ENCODE measurements around the gene SSUH2.
"Not testable (repeated sequence)": the region's sequence is repeated elsewhere in the genome, so short reads cannot be mapped to it uniquely, and the experiment has no call there.

The SSUH2 gene

DNA sequence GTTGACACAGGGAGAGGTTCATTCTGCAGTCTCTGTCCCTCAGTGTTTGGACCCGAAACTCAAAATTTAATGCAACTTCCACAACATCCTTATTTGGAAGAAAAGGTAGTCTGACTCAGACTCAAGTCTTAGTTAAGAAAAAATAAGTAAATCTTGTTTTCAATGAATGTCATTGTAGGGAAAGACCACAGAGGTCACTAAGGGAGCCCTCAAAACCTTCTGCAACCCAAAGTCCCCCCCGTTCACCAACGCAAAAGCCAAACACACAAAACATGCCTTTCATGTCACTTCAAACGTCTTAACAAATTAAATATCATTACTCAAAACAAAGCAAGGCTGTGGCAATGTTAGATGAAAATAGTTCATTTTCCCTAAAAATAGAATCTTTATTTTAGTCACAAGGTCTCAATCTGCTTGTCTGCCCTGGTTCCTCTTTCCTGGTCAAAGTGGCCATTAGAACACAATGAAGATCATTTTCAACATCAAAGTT, 20.9 kb upstream of the SSUH2 start:
- H3K4me3 Mint-ChIP-seq = no peak overlapping the region
- no peak for DNase-seq
- peaks cover 29% of the 10 kb centered on the region for H3K27me3 Mint-ChIP-seq
- H3K9me3 Mint-ChIP-seq = no peaks in the 10 kb centered on the region
- H3K4me1 Mint-ChIP-seq = no peaks in the 10 kb centered on the region
- H3K27ac Mint-ChIP-seq = no peak overlapping the region
- no peak for ATAC-seq

DNA sequence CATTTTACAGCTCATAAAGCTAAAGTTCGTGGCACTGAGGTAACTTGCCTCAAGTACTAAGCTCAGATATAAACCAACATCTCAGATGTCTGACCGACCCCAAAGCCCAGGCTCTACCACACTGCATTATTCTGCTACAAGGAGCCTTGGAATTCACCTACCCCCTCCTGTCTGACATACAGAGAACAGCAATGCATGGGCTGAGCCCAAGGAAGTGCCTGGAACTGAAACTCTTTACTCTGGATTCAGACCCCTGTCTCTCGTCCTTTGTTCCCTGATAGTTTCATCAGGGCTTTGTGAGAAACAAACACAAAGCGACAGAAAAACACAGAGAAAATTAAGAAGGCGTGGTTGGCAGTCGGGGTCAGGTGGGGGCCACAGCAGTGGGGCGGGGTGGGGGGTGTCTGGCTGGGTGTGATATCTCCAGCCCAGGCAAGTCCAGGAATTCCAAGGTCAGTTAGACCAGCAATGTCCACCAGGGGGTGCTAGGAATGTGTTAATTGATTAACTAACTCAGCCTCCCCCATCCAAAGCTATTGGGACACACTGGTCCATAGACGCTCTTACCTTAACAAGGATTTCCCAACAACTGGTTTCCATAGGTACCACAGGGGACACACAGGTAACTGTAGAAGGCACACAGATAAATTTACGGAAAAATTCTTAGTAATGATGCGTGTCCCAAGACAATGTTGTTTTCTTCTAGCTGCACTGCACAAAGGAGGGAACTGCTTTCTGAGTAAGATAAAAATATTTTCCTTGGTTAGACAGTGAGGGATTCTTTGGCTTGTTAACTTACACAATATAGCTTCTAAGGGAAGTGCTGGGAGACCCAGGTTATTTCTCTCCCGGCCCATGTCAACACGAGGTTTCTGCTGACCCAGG, 18.8 kb upstream of the SSUH2 start:
- ATAC-seq = no peak
- Mint-ChIP-seq H3K4me1 (no peaks in the 10 kb centered on the region), H3K27ac (no peak overlapping the region)

DNA sequence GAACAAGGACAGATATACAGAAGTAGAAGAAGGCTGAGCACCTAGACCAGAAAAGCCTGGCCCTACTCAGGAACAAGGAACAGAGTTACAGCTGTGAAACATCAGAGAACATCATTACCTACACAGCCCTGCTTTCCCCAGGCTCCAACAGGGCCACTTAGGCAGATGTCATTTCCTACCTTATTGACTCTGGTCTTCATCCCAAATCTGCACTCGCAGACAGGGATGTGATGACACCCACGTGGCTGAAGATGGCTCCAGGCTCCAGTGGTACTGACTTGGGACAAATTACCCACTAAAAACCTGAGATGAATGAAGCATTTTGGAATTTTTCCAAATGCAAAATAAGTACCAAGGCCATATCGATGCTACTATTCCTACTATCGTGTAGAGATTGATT, 18.0 kb upstream of the SSUH2 start:
- Mint-ChIP-seq H3K27me3 (peaks cover 42% of the 10 kb centered on the region), H3K4me1 (no peaks in the 10 kb centered on the region), H3K4me3 (no peak overlapping the region), H3K9me3 (no peaks in the 10 kb centered on the region), H3K27ac (no peak overlapping the region)
- ATAC-seq (no peak), DNase-seq (no peak)

More for the DNA sequence above, 18.8 kb upstream of the SSUH2 start:
- Mint-ChIP-seq H3K9me3 (no peaks in the 10 kb centered on the region), H3K4me3 (no peak overlapping the region), H3K27me3 (peaks cover 42% of the 10 kb centered on the region)
- DNase-seq = peak; percentile 11 to 31

DNA sequence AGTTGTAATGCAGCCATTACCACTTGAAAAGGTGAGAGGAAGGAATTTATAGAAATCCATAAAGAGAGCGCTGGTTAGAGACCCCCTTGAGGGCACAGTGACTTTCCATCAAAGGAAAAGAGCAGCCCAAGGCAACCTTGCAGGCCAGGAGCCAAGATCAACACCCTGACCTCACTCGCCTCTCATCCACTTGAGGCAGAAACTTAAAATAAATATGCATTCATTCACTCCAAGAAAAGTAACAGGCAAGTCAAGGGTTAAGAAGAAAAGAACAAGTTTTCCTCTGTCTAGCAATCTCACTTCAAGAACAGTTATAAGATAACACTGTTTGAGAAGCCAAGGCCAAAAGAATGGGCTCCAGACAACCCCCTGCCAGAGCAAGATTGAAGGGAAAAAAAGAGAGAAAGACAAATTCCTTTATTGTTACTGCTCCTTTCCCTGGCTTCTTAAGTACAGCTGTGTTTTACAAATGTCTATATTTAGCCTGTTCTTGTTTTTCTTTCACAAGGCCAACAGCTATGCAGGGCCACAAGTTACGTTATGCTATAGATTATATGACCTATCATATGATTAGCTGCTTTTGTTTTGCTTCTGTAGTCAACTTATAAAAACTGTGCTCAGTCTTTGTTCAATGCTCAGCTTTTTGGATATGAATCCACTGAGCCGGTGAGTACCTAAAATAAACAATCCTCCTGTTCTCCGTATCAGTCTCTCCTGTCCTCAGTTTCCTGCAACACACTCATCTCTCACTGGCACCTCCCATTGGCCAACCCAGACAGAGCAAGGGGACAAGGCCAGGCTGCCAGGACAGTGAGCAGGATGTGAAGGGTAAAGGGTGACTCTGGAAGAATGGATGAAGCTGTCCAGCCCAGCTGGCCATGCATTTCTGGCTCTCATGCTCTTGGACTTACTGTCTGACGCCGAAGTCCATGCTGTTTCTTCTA, 15.8 kb upstream of the SSUH2 start:
- no peaks in the 10 kb centered on the region for H3K4me1 Mint-ChIP-seq
- H3K9me3 Mint-ChIP-seq = no peaks in the 10 kb centered on the region
- H3K27ac Mint-ChIP-seq = no peak overlapping the region
- ATAC-seq = no peak
- H3K27me3 Mint-ChIP-seq = peaks cover 49% of the 10 kb centered on the region
- no peak overlapping the region for H3K4me3 Mint-ChIP-seq
- no peak for DNase-seq

DNA sequence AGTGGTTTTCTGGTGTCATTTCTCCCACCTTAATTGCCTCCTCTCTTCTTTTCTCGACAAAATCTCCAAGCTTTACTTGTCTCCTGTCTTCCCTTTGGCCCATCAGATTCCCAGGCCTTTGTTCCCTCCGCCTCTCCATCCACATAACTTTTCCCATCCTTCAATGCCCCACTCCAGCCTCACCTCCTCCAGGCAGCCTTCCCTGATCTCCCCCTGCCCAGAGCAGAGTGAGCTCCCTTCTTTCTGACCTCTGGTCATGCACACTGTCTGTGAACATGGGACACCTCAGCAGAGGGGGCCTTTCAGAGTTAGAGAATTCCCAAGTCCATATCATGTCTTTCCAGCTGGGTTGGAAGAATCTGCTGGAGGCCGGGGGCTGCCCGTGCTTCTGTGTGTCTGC, 14.6 kb upstream of the SSUH2 start:
- H3K9me3 Mint-ChIP-seq = no peaks in the 10 kb centered on the region
- no peak overlapping the region for H3K4me3 Mint-ChIP-seq
- H3K4me1 Mint-ChIP-seq = no peaks in the 10 kb centered on the region
- no peak overlapping the region for H3K27ac Mint-ChIP-seq
- peaks cover 37% of the 10 kb centered on the region for H3K27me3 Mint-ChIP-seq
- no peak for DNase-seq
- ATAC-seq = no peak

DNA sequence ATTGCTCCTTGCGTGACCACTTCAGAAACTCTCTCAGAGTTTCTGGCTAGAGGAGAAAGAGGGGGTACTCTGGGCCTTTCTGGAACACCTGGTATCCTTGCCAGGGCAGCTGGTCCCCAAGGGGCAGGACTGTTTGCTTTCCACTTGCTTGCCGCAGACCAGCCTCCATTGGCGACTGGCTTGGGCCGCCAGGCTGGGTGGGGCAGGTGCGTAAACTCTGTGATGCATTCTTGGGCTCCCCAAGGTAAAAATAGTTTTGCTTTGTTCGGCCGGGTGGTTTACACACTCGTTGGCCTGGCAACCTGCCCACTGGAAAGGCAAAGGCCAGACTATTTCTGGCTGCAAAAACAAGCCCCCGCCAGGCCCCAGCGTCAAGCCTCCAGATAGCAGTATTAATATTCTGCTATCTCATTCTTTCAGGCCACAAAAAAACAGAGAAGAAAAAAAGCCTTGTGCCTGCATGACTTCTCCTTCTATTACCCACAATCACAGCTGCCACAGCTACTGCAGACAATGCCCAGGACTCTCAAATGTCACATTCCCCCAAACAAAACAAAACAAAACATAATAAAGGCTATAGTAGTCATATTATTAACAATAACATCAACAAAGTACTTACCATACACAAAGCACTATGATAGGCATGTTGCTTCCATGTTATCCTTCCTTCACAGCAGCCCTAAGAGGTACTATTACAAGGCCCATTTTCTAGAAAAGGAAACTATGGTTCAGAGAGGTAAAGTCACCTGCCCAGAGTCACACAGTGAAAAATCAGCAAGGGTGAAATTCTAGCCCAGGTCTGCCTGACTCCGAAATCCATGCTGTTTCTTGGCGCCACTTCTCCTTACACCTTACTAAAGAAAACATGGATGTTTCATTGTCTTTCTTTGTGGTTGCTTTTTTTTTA, 14.0 kb upstream of the SSUH2 start:
- Mint-ChIP-seq H3K4me3 (no peak overlapping the region), H3K9me3 (no peaks in the 10 kb centered on the region), H3K27ac (peak overlapping the region in 1 of 2 donors; percentile 5), H3K4me1 (no peaks in the 10 kb centered on the region), H3K27me3 (peaks cover 36% of the 10 kb centered on the region)
- DNase-seq (no peak), ATAC-seq (no peak)

DNA sequence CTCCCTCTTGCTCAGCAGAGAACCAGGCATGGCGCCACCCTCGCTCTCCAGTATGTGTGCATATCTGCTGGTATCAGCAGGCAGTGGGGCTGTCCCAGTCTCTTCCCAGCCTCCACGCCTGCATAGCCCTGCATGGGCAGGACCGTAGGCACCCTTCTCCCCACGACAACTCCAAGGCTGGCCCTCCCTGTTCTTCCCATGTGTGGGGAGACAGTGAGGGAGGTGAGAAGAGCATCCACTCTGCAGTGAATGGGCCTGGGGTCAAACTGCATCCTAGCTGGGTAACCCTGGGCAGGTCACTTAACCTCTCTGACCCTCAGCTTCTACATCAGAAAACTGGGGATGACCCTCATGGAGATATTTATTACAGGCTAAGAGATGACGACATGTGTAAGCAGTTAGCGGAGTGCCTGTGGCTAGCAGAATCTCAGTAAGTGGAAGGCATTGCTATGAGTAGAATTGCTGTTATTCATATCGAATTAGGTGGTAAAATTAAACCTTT, 13.3 kb upstream of the SSUH2 start:
- ATAC-seq = peak; percentile 35
- no peak for DNase-seq

DNA sequence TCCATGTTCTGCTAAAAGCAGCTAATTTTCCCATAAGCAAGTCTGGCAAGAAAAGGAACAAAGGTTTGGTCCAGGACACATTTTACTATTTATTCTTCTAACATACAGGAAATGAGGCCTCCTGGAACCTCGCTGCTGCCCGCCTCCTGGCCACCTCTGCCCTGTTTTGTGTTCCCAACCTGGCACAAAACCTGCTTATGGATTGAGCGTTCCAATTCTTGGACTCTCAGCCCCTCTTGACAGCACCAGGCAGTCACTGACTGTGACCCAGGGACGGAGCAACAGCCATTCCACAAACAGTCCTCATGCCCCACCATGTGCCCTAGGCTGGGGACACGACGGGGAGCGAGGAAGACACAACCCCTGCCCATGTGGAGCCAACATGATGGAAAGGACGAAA, 11.6 kb upstream of the SSUH2 start:
- no peak overlapping the region for H3K27ac Mint-ChIP-seq
- H3K4me1 Mint-ChIP-seq = no peaks in the 10 kb centered on the region
- H3K27me3 Mint-ChIP-seq = peaks cover 41% of the 10 kb centered on the region
- no peak overlapping the region for H3K4me3 Mint-ChIP-seq
- DNase-seq (no peak), ATAC-seq (no peak)
- no peaks in the 10 kb centered on the region for H3K9me3 Mint-ChIP-seq

More for the DNA sequence above, 13.3 kb upstream of the SSUH2 start:
- H3K4me3 Mint-ChIP-seq = no peak overlapping the region
- H3K27me3 Mint-ChIP-seq = peaks cover 36% of the 10 kb centered on the region
- H3K4me1 Mint-ChIP-seq = no peaks in the 10 kb centered on the region
- H3K27ac Mint-ChIP-seq = no peak overlapping the region
- no peaks in the 10 kb centered on the region for H3K9me3 Mint-ChIP-seq

DNA sequence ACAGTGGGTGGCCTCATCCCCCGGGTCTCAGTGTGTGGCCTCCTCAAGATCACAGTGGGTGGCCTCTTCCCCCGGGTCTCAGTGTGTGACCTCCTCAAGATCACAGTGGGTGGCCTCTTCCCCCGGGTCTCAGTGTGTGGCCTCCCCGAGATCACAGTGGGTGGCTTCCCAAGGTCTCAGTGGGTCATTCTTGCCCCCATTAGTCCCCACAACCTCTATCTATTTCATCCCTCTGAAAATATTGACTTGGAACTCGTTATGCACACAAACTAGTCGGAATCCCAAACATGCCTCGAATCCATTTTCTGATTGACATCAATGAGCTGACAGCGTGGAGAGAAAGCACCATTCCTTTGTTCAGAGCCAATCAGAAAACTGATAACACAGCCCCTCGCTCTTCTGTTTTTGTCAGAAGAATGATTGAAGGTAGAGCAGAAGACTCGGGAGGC, 10.8 kb upstream of the SSUH2 start:
- Mint-ChIP-seq H3K4me3 (no peak overlapping the region), H3K4me1 (no peaks in the 10 kb centered on the region), H3K9me3 (no peaks in the 10 kb centered on the region), H3K27me3 (peaks cover 41% of the 10 kb centered on the region), H3K27ac (no peak overlapping the region)
- ATAC-seq (no peak), DNase-seq (no peak)

DNA sequence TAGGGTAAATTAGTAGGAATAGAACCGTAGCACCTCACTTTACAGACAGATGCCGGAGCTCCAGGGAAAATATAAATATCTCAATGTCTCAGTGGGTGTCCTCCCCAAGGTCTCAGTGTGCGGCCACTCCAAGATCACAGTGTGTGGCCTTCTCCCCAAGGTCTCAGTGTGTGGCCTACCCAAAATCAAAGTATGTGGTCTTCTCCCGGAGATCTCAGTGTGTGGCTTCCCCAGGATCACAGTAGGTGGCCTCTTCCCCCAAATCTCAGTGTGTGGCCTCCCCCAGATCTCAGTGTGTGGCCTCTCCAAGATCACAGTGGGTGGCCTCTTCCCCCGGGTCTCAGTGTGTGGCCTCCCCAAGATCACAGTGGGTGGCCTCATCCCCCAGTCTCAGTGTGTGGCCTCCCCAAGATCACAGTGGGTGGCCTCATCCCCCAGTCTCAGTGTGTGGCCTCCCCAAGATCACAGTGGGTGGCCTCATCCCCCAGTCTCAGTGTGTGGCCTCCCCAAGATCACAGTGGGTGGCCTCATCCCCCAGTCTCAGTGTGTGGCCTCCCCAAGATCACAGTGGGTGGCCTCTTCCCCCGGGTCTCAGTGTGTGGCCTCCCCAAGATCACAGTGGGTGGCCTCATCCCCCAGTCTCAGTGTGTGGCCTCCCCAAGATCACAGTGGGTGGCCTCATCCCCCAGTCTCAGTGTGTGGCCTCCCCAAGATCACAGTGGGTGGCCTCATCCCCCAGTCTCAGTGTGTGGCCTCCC, 10.2 kb upstream of the SSUH2 start:
- not testable (repeated sequence) for ATAC-seq, DNase-seq, H3K4me3 Mint-ChIP-seq, H3K27ac Mint-ChIP-seq, H3K9me3 Mint-ChIP-seq, H3K4me1 Mint-ChIP-seq
- peaks cover 46% of the 10 kb centered on the region for H3K27me3 Mint-ChIP-seq

DNA sequence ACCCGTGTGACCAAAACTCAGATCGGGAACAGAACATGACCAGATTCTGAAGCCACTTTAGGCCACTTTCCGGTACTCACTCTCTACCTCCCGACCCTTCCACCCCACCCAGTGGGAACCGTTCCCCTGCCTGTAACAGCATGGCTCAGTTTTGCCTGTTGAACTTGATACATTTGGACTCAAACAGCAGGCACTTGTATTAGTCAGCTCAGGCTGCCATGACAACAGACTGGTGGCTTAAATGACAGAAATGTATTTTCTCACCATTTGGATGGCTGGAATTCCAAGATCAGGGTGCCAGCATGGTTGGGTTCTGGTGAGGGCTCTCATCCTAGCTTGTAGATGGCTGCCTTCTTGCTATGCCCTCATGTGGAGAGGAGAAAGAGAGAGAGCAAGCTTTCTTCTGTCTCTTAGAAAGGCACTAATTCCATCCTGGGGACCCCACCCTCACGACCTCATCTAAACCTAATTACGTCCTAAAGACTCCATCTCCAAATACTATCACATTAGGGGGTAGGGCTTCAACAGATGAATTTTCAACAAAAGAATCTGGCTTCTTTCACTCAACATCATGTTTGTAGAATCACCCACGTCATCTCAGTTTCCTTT, 9.3 kb upstream of the SSUH2 start:
- no peak for DNase-seq
- no peaks in the 10 kb centered on the region for H3K4me1 Mint-ChIP-seq
- peaks cover 46% of the 10 kb centered on the region for H3K27me3 Mint-ChIP-seq
- H3K9me3 Mint-ChIP-seq = peaks cover 0 to 8% of the 10 kb centered on the region in 2 donors
- ATAC-seq = no peak
- H3K4me3 Mint-ChIP-seq = no peak overlapping the region
- H3K27ac Mint-ChIP-seq = no peak overlapping the region

DNA sequence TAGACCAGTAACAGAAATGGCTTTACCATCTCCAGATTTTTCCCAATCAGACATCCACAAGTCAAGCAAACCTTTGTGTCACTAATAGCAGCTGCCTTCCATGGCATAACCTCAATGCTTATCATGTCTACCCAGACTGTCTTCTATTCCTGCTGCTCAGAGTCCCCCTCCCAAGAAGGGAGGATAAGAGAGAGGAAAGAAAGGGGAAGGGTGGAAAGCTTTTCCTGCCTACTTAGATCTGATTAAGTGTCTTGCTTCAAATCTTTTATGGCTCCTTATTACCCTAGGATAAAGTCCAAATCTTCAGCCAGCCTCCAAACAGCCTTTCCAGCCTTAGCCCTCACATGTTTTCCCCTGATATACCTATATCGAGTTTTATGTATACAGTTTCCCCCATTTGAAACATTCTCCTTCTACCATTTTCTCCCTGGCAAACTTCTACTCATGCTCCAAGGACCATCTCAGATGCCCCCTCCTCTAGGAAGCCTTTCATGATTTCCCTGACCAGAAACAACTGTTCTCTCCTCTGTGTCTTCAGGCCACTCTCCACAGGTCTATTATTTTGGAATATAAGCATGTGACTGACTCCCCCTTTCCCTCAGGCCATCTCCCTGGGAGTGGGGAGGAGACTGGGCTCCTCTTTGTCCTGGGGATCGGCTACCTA, 7.9 kb upstream of the SSUH2 start:
- no peak for ATAC-seq
- Mint-ChIP-seq H3K27me3 (peaks cover 42% of the 10 kb centered on the region), H3K9me3 (peaks cover 0 to 8% of the 10 kb centered on the region in 2 donors), H3K27ac (no peak overlapping the region), H3K4me3 (no peak overlapping the region), H3K4me1 (no peaks in the 10 kb centered on the region)
- DNase-seq = no peak

All from stimulated activated naive CD8-positive, alpha-beta T cell treated with anti-CD3 and anti-CD28 coated beads, Interleukin-15, amount 100 ng/mL, for 72 hours (primary cell).